K562 (cell line): Measurements from ENCODE around the gene AP3B2. TPM values are rescaled to one million over a fixed set of nuclear protein-coding genes. Genes with fewer than 3 reads are reported as not detected.
A peak's percentile ranks its signal among the peaks of the same experiment; 100 is the strongest.

ENCODE experiments used
- ARNT ChIP-seq, 2 experiments: fragments of 450-650 bp; IDR thresholded peaks; 2 replicates each; pipeline ENCODE4 v1.6.1; 2016; ENCODE audit warnings: mild to moderate bottlenecking in 1 of 2
- BMI1 ChIP-seq: fragments of 150-350 bp; IDR thresholded peaks from 2 replicates; pipeline ENCODE4 v1.6.1; 2014; ENCODE audit warnings: low read length
- CBX2 ChIP-seq: fragments of 200-600 bp; sonication (generic); IDR thresholded peaks from one replicate; pipeline ENCODE4 v1.6.1; 2012; ENCODE audit warnings: mild to moderate bottlenecking, low read length, inconsistent platforms; ENCODE audit not compliant: insufficient read depth, poor library complexity, severe bottlenecking
- JUND ChIP-seq, 2 experiments: IDR thresholded peaks; 2 replicates in 1 of 2; 3 replicates in 1 of 2; pipeline ENCODE4 v1.6.1; 2011; ENCODE audit warnings: borderline replicate concordance in 2 of 2, low read depth in 2 of 2, low read length in 2 of 2, improper control_type of control experiment in 1 of 2, missing biosample characterization in 1 of 2, missing genetic modification characterization in 1 of 2, missing genetic modification reagents in 1 of 2
- MYBL2 ChIP-seq, 2 experiments: fragments of 450-650 bp in 1 of 2; sonication (generic) in 1 of 2; formaldehyde crosslinking in 1 of 2; IDR thresholded peaks; 2 replicates each; pipeline versions ENCODE4 v1.6.1 to v1.8.1; 2017 to 2022; ENCODE audit warnings: borderline replicate concordance in 1 of 2, inconsistent platforms in 1 of 2, low read depth in 1 of 2, mild to moderate bottlenecking in 1 of 2, missing genetic modification reagents in 1 of 2, moderate library complexity in 1 of 2
- SMARCA4 ChIP-seq: fragments of 450-650 bp; IDR thresholded peaks from 2 replicates; pipeline ENCODE4 v1.6.1; 2016
- STAT5A ChIP-seq: IDR thresholded peaks from 2 replicates; pipeline ENCODE4 v1.6.1; 2012; ENCODE audit warnings: low read length, inconsistent platforms, borderline replicate concordance
- polyA plus RNA-seq, 8 experiments: library from polyadenylated mRNA; depleted of rRNA in 4 of 8; stranded (reverse) in 5 of 8; unstranded in 3 of 8; fragments of >200 nt; fragmentation: Nextera tagmentation in 2 of 8; fragmentation: Illumina TruSeq in 1 of 8; extraction: Ambion mirVana in 2 of 8; extraction: Trizol in 1 of 8; gene quantifications; 2 replicates each; pipeline versions ENCODE4 v1.2.1 to v1.2.3, GENCODE V29; 2011 to 2014; ENCODE audit warnings: inconsistent platforms in 1 of 8, missing spikeins in 1 of 8
- total RNA-seq, 7 experiments: library from RNA; depleted of rRNA in 6 of 7; stranded (reverse); fragments of >200 nt in 6 of 7; fragmentation: Illumina TruSeq in 2 of 7; extraction: Trizol in 2 of 7; gene quantifications; 2 replicates each; pipeline versions ENCODE4 v1.2.1 to v1.2.3, GENCODE V29; 2011 to 2021; ENCODE audit warnings: low replicate concordance in 1 of 7
- TF ChIP-seq, protein P1 (sequence below), 2 experiments: fragments of 450-650 bp; formaldehyde crosslinking in 1 of 2; IDR thresholded peaks; 2 replicates each; pipeline versions ENCODE4 v1.4.0 to v1.6.1; 2014 to 2020; ENCODE audit warnings: mild to moderate bottlenecking in 2 of 2, borderline replicate concordance in 1 of 2, low read depth in 1 of 2
- TF ChIP-seq, protein P2 (sequence below): sonication (generic); formaldehyde crosslinking; IDR thresholded peaks from 2 replicates; pipeline ENCODE4 v1.8.0; 2022; ENCODE audit warnings: mild to moderate bottlenecking, missing genetic modification reagents
- TF ChIP-seq, protein P3 (sequence below): fragments of 250-450 bp; sonication (Bioruptor Pico); IDR thresholded peaks from 2 replicates; pipeline ENCODE4 v1.5.0; 2021; ENCODE audit warnings: mild to moderate bottlenecking, borderline replicate concordance

AP3B2 gene
- total and polyA plus RNA-seq, 9 of the 15 experiments (the other 6 are each of a cell fraction or from before 2014, with no cell fraction given), result 0.03 to 0.15 (median 0.10) TPM; not detected in 2

DNA sequence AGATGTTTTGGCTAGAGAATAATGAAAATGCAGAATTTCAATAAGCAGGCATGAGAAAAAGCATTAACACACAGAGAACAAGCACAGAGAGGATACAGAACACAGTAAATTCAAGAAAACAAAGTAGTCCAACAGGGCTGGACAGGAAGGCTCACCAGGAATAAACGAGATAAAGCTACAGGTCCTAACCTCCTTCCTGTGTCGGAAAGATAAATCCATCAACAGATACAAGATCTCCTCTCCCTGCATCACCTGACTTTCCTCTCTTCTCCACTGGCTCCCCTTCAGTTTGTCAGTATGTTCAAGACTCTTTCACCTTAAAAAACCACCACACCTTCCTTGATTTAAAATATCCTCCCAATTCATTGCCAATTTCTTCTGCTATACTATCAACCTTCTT lies 73.9 kb downstream of the AP3B2 start (continued):
- TF ChIP-seq, protein P1, sequence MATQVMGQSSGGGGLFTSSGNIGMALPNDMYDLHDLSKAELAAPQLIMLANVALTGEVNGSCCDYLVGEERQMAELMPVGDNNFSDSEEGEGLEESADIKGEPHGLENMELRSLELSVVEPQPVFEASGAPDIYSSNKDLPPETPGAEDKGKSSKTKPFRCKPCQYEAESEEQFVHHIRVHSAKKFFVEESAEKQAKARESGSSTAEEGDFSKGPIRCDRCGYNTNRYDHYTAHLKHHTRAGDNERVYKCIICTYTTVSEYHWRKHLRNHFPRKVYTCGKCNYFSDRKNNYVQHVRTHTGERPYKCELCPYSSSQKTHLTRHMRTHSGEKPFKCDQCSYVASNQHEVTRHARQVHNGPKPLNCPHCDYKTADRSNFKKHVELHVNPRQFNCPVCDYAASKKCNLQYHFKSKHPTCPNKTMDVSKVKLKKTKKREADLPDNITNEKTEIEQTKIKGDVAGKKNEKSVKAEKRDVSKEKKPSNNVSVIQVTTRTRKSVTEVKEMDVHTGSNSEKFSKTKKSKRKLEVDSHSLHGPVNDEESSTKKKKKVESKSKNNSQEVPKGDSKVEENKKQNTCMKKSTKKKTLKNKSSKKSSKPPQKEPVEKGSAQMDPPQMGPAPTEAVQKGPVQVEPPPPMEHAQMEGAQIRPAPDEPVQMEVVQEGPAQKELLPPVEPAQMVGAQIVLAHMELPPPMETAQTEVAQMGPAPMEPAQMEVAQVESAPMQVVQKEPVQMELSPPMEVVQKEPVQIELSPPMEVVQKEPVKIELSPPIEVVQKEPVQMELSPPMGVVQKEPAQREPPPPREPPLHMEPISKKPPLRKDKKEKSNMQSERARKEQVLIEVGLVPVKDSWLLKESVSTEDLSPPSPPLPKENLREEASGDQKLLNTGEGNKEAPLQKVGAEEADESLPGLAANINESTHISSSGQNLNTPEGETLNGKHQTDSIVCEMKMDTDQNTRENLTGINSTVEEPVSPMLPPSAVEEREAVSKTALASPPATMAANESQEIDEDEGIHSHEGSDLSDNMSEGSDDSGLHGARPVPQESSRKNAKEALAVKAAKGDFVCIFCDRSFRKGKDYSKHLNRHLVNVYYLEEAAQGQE (IDR thresholded peaks at IDR 0.05; ENCODE audit: borderline replicate concordance), result peak; percentile 36; the same call in 1 of the 2 replicates
- TF ChIP-seq, protein P1 (CRISPR knock-in tag; IDR thresholded peaks at IDR 0.05; ENCODE audit: low read depth), result no peak
- TF ChIP-seq CBX2, result no peak
- TF ChIP-seq BMI1, result no peak
- TF ChIP-seq SMARCA4, result peak; percentile 86
- no peak for TF ChIP-seq MYBL2 (IDR thresholded peaks at IDR 0.05; ENCODE audit: low read depth)
- no peak for TF ChIP-seq MYBL2 (CRISPR knock-in tag; IDR thresholded peaks at IDR 0.05; ENCODE audit: borderline replicate concordance)
- TF ChIP-seq STAT5A, result peak; percentile 36; the same call in 1 of the 2 replicates
- TF ChIP-seq, protein P2, sequence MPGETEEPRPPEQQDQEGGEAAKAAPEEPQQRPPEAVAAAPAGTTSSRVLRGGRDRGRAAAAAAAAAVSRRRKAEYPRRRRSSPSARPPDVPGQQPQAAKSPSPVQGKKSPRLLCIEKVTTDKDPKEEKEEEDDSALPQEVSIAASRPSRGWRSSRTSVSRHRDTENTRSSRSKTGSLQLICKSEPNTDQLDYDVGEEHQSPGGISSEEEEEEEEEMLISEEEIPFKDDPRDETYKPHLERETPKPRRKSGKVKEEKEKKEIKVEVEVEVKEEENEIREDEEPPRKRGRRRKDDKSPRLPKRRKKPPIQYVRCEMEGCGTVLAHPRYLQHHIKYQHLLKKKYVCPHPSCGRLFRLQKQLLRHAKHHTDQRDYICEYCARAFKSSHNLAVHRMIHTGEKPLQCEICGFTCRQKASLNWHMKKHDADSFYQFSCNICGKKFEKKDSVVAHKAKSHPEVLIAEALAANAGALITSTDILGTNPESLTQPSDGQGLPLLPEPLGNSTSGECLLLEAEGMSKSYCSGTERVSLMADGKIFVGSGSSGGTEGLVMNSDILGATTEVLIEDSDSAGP, result no peak
- TF ChIP-seq ARNT (IDR thresholded peaks at IDR 0.05), result no peak
- TF ChIP-seq JUND (IDR thresholded peaks at IDR 0.05; ENCODE audit: borderline replicate concordance, low read depth, low read length), result peak; percentile 20; the same call in 1 of the 2 replicates
- TF ChIP-seq JUND (tag; IDR thresholded peaks at IDR 0.05; ENCODE audit: borderline replicate concordance, low read depth, low read length), result peak; percentile 56; the same call in 1 of the 3 replicates
- TF ChIP-seq, protein P3, sequence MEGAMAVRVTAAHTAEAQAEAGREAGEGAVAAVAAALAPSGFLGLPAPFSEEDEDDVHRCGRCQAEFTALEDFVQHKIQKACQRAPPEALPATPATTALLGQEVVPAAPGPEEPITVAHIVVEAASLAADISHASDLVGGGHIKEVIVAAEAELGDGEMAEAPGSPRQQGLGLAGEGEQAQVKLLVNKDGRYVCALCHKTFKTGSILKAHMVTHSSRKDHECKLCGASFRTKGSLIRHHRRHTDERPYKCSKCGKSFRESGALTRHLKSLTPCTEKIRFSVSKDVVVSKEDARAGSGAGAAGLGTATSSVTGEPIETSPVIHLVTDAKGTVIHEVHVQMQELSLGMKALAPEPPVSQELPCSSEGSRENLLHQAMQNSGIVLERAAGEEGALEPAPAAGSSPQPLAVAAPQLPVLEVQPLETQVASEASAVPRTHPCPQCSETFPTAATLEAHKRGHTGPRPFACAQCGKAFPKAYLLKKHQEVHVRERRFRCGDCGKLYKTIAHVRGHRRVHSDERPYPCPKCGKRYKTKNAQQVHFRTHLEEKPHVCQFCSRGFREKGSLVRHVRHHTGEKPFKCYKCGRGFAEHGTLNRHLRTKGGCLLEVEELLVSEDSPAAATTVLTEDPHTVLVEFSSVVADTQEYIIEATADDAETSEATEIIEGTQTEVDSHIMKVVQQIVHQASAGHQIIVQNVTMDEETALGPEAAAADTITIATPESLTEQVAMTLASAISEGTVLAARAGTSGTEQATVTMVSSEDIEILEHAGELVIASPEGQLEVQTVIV (CRISPR knock-in tag), result no peak
